ENCODE data around the gene MDN1.
A peak's percentile ranks its signal among the peaks of the same experiment; 100 is the strongest.
"Not testable (repeated sequence)": the region's sequence is repeated elsewhere in the genome, so short reads cannot be mapped to it uniquely, and the experiment has no call there.

Gene MDN1

DNA sequence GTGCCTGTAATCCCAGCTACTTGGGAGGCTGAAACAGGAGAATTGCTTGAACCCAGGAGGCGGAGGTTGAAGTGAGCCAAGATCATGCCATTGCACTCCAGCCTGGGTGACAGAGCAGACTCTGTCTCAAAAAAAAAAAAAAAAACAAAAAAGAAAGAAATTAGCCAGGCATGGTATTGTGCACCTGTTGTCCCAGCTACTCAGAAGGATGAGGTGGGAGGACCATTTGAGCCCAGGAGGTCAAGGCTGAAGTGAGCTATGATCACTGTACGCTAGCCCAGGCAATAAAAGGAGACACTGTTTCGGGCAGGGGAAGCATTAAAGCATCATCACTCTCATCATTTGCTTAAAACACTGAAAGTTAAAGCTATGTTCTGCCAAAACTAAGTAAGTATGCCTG, 6.2 kb downstream of the MDN1 start:
- not testable (repeated sequence) for DNase-seq (ENCODE audit: low read depth)

DNA sequence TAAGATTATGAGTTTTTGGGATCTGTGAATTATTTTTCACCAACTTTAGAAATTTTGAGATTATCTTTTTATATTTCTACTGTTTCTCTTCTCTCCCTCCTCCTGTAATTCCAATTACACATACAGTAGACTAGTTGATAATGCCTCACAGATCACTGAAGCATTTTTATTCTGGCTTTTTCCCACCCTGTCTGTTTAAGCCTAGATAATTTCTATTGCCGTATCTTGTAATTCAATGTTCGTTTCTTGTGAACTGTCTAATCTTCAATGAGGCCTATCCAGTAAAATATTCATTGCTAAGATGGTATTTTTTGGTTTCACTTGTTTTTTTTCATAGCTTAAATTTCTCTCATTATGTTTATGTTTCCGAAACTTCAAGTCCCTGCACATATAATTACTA, 12.0 kb downstream of the MDN1 start:
- DNase-seq (ENCODE audit: low read depth), result no peak

DNA sequence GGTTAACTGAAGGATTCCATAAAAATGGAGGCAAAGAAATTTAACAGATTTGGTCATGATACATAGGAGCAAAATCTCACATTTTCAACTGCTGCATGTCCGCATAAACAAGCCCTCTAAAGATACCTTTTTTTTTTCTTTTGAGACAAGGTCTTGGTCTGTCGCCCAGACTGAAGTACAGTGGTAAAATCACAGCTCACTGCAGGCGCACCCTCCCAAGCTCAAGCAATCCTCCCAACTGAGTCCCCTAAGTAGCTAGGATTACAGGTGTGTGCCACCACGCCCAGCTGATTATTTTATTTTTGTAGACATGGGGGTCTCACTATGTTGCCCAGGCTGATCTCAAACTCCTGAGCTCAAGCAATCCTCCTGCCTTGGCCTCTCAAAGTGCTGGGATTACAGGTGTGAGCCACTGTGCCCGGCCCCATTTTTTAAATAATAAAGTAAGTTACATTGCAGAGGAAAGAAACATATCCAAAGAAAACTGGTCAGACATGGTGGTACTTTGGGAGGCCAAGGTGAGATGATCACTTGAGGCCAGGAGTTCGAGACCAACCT, 13.7 kb downstream of the MDN1 start:
- no peak for DNase-seq (ENCODE audit: low read depth)

DNA sequence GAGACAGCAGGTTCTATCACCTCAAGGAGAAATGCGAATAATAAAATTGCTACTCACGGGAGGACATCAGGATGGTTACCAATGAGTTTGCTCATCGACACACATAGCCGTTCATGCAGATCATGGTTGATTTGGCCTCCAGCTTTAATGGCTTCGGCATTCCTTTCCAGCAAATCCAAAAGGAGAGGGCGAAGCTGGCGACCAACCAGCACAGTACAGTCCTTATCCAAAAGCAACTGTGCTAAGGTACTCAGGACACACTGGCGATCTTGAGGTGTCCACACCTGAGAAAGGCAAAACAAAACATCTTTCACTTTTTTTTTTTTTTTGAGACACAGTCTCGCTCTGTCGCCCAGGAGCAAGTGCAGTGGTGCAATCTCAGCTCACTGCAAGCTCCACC, 16.3 kb downstream of the MDN1 start:
- no peak for DNase-seq (ENCODE audit: low read depth)

DNA sequence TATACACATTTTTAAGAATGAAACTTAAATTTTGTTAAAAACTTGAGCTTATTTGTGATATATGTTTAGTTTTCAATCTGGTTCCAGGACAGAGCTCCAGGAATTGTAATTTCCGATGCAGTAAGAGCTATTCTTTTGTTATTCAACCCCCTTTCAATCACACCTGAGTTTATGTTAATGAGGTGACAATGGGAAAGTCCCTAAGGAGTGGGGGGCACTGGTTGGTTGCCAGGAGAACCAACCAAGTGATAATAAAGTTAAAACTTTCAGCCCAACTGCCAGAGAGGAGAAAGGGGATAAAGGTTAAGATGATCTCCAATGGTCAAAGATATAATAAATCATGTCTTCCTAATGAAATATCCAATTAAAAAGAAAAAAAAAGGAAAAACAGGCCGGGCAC, 19.8 kb downstream of the MDN1 start:
- no peak for DNase-seq (ENCODE audit: low read depth)

DNA sequence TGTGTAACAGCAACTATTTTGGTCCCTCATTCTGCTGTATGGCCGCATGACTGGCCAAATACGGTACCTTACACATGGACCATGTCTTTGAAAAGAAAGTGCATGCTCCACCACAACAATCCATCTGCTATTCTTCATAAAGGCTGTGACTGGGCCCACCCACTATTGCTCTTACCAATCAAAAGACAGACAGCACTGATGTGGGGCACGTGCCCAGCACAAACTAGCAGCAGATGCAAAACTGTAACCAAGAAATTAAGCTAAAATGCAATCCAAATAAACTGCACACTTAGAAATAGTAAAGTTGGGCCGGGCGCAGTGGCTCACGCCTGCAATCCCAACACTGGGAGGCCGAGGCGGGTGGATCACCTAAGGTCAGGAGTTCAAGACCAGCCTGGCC, 20.5 kb downstream of the MDN1 start:
- no peak for DNase-seq (ENCODE audit: low read depth)

DNA sequence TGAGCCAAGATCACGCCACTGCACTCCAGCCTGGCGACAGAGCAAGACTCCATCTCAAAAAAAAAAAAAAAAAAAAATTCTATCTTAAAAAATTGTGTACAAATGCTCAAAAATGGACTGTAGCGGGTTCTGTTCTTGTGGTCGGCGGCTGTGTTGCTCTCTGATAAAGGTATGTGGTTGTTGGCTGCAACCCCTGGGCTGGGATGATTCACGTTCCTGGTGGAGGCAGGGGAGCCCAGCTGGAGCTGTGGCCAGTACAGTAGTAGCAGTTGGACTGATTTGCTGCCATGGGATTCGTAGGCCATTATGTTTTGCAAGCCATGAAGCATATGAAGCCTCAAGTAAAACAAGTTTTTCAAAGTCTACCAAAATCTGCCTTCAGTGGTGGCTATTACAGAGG, 22.3 kb downstream of the MDN1 start:
- DNase-seq (ENCODE audit: low read depth), result no peak

DNA sequence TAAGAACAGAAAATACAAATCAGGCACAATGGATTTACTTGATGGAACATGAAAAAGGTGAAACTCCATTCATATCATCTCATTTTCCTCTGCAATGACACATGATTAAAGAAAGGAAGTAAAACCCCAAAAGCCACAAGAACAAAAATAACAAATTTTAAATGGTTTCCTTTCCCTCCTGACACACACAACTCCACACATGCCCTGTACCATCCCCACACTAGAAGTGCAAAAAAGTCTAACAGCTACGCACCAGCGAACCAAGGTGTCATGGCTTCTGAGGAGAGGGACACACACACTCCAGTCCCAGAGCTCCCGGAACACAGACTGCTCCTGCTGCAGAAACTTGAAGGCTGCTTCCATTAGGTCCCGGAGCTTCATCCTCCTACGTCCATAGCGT, 25.3 kb downstream of the MDN1 start:
- no peak for DNase-seq (ENCODE audit: low read depth)

DNA sequence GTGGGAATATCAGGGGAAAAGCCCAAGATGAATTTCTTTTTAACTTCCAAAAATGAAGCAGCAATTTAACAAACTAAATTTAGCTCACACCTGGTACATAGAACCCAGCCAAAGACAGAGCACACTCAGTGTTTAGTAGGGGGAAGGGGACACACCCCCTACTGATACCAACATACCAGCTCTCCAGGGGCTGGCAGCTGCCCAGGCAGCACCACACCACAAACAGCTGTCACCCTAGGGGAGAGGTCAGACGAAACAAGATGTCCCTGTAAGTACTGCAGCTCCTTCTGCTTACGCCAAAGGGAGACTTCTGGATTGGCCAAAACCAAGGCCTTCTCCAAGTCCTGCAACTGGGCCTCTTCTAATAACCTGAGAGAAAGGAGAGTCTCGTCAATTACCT, 26.0 kb downstream of the MDN1 start:
- DNase-seq (ENCODE audit: low read depth), result no peak

DNA sequence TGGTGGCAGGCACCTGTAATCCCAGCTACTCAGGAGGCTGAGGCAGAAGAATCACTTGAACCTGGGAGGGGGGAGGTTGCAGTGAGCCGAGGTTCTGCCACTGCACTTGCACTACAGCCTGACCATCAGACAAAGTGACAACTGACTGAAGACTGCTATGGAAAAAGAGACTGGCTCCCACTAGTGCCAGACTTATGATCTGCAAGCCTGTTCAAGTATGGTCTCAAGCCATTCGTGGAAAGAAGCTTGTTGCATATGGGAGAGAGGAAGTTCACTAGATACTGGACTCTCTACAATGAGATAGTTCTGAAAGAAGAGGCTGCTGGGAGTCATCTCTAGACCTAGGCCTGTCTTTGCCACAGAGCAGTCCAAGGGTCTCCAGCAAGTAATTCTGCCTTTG, 26.7 kb downstream of the MDN1 start:
- DNase-seq (ENCODE audit: low read depth), result peak; percentile 4

DNA sequence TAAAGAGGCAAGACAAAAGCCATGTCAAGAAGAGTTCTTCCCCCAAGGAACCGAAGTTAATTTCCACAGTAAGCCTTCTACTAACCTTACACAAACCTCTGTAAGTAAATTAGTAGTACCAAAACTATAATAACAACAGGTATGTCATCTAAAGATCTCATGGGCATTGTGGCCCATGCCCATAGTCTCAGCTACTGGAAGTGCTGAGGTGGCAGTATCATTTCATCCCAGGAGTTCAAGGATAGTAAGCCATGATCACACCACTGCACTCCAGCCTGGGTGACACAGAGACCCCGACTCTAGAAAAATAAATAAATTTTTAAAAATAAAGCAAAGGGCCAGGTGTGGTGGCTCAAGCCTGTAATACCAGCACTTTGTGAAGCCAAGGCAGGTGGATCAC, 29.2 kb downstream of the MDN1 start:
- DNase-seq (ENCODE audit: low read depth), result no peak

DNA sequence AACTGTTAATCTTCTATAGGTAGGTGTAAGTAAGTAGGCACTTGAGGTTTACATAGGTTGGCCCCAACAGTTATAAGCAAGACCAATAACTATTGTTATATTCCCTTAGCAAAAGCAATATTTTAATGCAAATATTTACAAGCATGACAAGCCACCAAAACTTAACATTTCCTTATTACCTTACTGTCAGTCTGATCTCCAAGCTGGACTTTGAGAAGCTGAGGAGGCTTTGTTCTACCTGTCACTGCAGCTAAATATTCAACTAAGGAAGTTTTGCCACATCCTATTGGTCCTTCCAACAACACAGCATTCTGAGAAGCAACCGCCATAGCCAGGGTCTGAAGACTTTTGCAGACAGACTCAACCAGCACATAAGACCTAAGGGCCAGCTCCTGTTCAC, 29.6 kb downstream of the MDN1 start:
- no peak for DNase-seq (ENCODE audit: low read depth)

DNA sequence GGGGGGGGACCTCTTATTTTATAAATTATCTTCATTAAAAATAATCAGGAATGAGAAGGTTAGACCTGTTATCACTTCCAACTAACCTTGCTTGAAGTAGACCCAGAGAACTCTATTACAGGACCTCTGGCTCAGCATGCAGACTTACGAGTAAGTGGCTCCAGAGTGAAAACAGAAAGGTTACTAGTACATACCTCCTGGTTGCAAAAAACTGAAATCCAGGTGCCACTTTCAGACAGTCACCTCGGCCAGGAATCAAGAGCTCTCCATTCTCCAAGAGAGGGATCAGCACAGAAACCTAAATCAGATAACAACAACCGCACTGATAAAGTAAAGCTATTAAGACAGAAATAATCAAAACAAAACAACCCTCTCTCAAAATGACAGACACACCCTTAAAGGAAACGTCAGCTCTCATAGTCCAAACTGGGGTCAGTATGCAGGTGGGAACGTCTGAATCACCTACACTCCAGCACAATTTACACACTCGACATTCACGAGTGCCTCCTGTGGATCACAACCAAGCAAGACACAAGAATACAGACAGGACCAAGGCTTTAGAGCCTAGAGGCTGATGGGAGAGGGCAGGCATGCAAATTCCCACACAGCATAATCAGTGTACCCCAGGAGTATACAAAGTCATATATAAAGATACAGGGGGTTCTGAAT, 31.8 kb downstream of the MDN1 start:
- DNase-seq (ENCODE audit: low read depth), result no peak

DNA sequence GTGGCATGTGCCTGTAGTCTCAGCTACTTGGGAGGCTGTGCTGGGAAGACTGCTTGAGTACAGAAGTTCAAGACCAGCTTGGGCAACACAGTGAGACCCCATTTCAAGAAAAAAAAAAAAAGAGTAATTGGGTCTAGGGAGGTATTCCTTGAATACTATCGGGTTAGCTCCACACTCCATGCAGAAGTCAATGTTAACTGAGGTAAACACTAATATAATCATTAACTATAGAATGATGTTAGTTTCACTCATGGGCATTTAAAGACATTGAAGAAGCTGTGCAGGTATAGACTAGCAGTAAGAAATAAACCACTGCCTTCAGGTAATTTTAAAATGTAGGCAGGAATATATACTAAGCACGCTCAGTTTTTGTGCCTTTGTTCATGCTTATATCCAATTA, 32.6 kb downstream of the MDN1 start:
- no peak for DNase-seq (ENCODE audit: low read depth)

DNA sequence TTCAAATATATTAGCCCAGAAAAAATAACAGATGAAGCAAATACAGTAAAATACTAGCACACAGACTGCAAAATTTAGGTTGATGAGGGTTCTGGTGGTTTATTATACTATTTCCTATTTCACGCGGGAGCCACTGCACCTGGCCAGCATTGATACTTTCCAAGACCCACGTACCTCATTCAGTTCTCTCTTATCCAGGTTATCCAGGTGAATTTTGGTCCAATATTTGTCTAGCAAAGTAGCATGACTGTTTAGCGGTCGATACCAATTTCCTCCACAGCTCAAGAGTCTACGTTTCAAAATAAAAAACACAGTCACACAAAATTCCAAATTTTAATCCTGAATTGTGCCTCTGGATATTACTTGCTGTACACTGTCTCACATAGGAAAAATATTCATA, 34.8 kb downstream of the MDN1 start:
- DNase-seq (ENCODE audit: low read depth), result no peak

DNA sequence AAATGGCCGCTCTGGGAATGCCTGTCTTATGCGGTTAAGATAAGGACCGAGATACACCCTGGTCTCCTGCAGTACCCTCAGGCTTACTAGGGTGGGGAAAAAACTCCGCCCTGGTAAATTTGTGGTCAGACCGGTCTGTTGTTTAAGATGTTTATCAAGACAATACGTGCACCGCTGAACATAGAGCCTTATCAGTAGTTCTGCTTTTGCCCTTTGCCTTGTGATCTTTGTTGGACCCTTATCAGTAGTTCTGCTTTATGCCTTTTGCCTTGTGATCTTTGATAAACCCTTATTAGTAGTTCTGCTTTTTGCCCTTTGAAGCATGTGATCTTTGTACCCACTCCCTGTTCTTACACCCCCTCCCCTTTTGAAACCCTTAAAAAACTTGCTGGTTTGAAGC, 36.3 kb downstream of the MDN1 start:
- not testable (repeated sequence) for DNase-seq (ENCODE audit: low read depth)

DNA sequence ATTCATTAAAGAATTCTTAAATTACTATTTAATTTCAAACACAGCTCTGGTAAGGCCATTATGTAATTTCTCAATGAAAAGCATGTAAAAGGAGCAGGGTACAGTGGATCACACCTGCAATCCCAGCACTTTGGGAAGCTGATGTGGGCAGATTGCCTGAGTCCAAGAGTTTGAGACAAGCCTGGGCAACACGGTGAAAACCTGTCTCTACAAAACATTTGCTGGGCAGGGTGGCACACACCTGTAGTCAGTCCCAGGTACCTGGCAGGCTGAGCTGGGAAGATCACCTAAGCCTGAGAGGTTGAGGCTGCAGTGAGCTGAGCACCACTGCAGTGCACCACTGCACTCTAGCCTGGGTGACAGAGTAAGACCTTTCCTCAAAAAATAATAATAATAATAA, 37.4 kb downstream of the MDN1 start:
- DNase-seq (ENCODE audit: low read depth), result no peak

DNA sequence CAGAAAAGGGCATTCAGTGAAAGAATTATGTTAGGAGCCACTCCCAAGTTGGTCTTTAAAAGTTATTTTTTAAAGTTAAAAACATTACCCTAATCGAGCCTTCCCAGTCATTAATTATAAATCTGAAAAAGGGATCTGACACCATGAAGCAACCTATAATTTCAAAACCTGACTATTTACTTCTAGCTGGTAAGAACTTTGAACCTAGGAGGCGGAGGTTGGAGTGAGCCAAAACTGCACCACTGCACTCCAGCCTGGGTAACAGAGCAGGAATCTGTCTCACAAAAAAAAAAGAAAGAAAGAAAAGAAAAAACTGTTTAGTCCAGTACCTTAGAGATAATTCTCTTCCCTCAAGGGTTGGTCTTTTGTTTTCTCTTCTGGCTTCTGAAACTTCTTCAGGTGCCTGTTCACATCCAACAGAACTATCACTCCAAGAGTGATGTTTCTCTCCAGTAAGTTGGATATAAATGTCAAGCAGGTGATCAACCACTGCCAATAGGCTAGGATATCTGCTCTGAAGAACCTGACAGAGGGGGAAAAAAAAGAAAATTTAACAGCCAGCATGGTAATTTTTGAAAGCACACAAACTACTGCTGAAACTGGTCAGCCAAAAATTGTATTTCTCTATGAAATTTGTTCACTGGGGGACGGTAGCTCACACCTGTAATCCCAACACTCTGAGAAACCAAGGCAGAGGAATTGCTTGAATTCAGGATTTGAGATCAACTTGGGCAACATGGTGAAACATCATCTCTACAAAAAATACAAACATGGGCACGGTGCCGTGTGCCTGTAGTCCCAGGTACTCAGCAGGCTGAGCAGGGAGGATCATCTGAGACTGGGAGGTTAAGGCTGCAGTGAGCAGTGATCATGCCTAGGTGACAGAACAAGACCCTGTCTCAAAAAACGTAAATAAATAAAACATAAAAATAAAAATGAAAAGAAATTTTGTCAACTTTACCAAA, 38.2 kb downstream of the MDN1 start:
- DNase-seq (ENCODE audit: low read depth), result no peak

DNA sequence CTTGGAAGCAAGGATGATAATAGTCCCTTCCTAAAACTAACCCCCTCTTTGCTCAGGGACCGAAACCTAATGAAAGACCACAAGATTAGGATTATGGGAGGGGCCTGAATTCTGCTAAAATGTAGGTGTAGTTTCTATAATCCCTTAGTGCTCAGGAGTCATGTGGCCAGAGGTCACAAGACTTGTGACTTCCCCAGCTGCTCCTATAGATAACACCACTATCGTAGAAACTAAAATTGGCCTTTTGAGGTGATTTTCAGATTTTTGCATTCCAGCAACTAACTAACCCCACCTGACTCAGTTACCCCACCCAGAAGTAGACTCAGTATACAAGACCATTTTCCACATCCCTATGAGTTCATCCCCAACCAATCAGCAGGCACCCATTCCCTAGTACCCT, 42.1 kb downstream of the MDN1 start:
- no peak for DNase-seq (ENCODE audit: low read depth)

DNA sequence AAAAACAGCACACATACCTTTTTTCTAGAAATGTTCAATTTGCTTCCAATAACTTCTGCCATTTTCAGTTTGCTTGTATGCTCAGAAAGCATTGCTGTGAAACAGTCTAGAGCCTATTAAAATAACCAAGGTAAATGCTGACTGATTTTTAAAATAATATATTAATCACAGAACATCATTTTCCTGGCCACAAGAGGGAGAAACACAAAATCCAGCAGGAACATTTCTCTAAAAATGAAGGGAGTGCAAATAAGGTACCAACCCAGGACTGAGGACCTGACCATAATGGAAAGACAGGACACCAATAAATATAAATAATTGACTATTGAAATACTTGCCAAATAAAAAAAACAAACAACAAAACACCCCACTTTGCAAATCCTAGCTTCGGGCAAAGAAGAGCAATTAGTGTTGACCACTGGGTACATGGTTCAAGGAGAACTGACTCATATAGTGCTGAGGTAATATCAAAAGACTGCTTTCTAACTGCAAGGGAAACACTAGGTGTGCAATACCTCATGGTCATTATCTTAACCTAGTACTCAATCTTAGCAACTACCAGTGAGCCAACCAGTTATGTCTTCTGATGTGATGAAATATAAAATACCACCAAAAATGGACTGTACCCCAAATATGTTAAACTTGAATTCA, 42.9 kb downstream of the MDN1 start:
- DNase-seq (ENCODE audit: low read depth), result no peak

DNA sequence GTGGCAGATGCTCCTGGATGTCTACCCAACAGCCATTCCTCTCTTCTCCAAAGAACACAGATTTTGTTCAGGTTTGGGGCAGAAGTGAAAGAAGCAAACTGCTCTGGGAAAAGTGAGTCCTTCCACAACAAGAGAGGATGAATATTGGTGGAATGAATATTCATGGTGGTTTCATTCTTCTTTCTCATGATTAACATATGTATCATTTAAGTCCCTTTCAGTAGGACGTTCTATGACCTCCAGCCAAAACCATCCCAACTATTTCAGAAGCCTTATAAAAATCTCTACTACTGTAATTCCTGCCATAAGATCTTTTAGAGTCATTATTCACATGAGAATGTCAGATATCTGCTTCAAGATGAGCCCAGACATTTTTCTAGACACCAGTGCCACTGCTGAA, 44.4 kb downstream of the MDN1 start:
- no peak for DNase-seq (ENCODE audit: low read depth)

DNA sequence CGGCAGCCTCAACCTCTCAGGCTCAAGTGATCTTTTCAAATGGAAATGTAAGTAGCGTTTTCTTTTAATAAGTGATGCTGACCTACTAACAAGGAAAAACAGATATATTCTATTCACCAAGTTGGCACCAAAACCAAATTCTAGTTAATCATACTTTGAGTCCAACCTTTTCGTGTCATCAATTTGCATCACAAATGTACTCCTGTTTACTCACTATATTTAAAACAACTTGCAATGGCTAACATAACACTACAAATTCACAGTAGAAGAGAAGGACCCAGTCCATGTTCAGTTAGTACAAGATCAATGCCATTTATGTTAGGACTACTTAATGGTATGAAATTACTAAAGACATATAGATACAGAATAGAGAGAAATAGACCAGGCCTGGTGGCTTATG, 50.0 kb downstream of the MDN1 start:
- DNase-seq (ENCODE audit: low read depth), result no peak

DNA sequence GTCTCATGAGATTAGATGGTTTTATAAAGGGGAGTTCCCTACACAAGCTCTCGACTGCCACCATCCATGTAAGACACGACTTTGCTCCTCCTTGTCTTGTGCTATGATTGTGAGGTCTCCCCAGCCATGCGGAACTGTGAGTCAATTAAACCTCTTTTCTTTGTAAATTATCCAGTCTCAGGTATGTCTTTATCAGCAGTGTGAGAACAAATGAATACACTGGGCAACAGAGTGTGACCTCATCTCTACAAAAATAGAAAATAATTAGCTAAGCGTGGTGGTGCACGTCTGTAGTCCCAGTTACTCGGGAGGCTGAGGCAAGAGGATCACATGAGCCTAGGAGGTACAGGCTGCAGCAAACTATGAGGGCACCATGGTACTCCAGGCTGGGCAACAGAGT, 51.3 kb downstream of the MDN1 start:
- DNase-seq (ENCODE audit: low read depth), result no peak
